SU-DHL-6 (cell line): Measurements from ENCODE around the gene B4GALT3.
A peak's percentile ranks its signal among the peaks of the same experiment; 100 is the strongest.

ENCODE experiments used
- H2AFZ ChIP-seq: fragments of 200-600 bp; sonication (generic); 2 replicates; pipeline ENCODE4 v1.6.1; 2014; ENCODE audit warnings: low read depth, mild to moderate bottlenecking, moderate library complexity, mixed read lengths, antibody characterized with exemption, low read length; ENCODE audit not compliant: severe bottlenecking
- H3F3A ChIP-seq: fragments of 200-600 bp; shearing (Covaris generic); 2 replicates; pipeline ENCODE4 v1.6.0; 2016; ENCODE audit warnings: antibody characterized with exemption, mild to moderate bottlenecking; ENCODE audit not compliant: insufficient read depth
- H3K27ac ChIP-seq: fragments of 200-600 bp; sonication (generic); 2 replicates; pipeline ENCODE4 v1.5.1; 2016; ENCODE audit warnings: low read depth, mild to moderate bottlenecking, low read length, moderate library complexity, mixed read lengths
- H3K27me3 ChIP-seq: fragments of 200-600 bp; sonication (generic), shearing (Covaris generic); 2 replicates; pipeline ENCODE4 v1.6.0; 2014; ENCODE audit warnings: mild to moderate bottlenecking, low read length
- H3K36me3 ChIP-seq: fragments of 200-600 bp; sonication (generic); 2 replicates; pipeline ENCODE4 v1.6.1; 2014; ENCODE audit warnings: mild to moderate bottlenecking, low read length, mixed read lengths
- H3K4me2 ChIP-seq: fragments of 300-600, 200-600 bp; shearing (Covaris generic), sonication (generic); 2 replicates; pipeline ENCODE4 v1.6.0; 2014; ENCODE audit warnings: low read length, low read depth, mild to moderate bottlenecking; ENCODE audit not compliant: poor library complexity, severe bottlenecking
- H3K4me3 ChIP-seq: fragments of 200-600 bp; sonication (generic); 2 replicates; pipeline ENCODE4 v1.5.1; 2014; ENCODE audit warnings: antibody characterized with exemption, low read length, mild to moderate bottlenecking, mixed read lengths; ENCODE audit not compliant: insufficient read depth, poor library complexity, severe bottlenecking
- H3K79me2 ChIP-seq: fragments of 200-600 bp; sonication (generic); 2 replicates; pipeline ENCODE4 v1.6.1; 2014; ENCODE audit warnings: mild to moderate bottlenecking, low read length, moderate library complexity; ENCODE audit not compliant: insufficient read depth
- H3K9ac ChIP-seq: fragments of 200-600 bp; sonication (generic); 2 replicates; pipeline ENCODE4 v1.7.0; 2014; ENCODE audit warnings: mild to moderate bottlenecking, low read length
- H3K9me2 ChIP-seq: fragments of 200-600 bp; sonication (generic); replicated peaks from 2 replicates; pipeline ENCODE4 v1.6.1; 2014; ENCODE audit warnings: low read length; ENCODE audit not compliant: insufficient read depth
- H3K9me3 ChIP-seq: fragments of 200-600 bp; sonication (generic); 2 replicates; pipeline ENCODE4 v1.6.1; 2014; ENCODE audit warnings: low read length, mixed read lengths; ENCODE audit not compliant: insufficient read depth
- H4K20me1 ChIP-seq: fragments of 200-600 bp; sonication (generic); 2 replicates; pipeline ENCODE4 v1.6.1; 2014; ENCODE audit warnings: low read depth, mild to moderate bottlenecking, antibody characterized with exemption, low read length, moderate library complexity, mixed read lengths
- CTCF ChIP-seq: fragments of 200-600 bp; sonication (generic); IDR thresholded peaks from one replicate; pipeline ENCODE4 v1.5.1; 2017; ENCODE audit warnings: antibody characterized with exemption, mild to moderate bottlenecking, low read length, moderate library complexity; ENCODE audit not compliant: insufficient read depth, poor library complexity, severe bottlenecking
- EZH2phosphoT487 ChIP-seq: fragments of 200-600 bp; sonication (generic), shearing (Covaris generic); conservative IDR thresholded peaks from 2 replicates; pipeline ENCODE4 v1.6.1; 2018; ENCODE audit warnings: mild to moderate bottlenecking, antibody characterized with exemption, low read length, moderate library complexity, mixed read lengths

Gene B4GALT3

GRCh38 chr1:161137881-161138280 lies 39.4 kb downstream of the B4GALT3 start:
- no peak overlapping the region for H2AFZ ChIP-seq
- peaks cover 10% of the 10 kb centered on the region for H3K79me2 ChIP-seq
- H4K20me1 ChIP-seq, result no peaks in the 10 kb centered on the region
- H3K36me3 ChIP-seq, result no peaks in the 10 kb centered on the region
- H3K9me3 ChIP-seq, result no peaks in the 10 kb centered on the region
- TF ChIP-seq CTCF (no peak), EZH2phosphoT487 (no peak)
- H3K9ac ChIP-seq, result no peak overlapping the region
- peaks cover 12% of the 10 kb centered on the region for H3F3A ChIP-seq
- H3K9me2 ChIP-seq, result no peaks in the 10 kb centered on the region
- H3K4me3 ChIP-seq, result no peak overlapping the region
- H3K27me3 ChIP-seq, result no peaks in the 10 kb centered on the region
- H3K4me2 ChIP-seq, result no peak overlapping the region
- no peak overlapping the region for H3K27ac ChIP-seq

GRCh38 chr1:161133220-161133740 lies 44.0 kb downstream of the B4GALT3 start:
- Histone ChIP-seq H3K9ac (peak overlapping the region; percentile 83), H3K36me3 (no peaks in the 10 kb centered on the region), H3K79me2 (peaks cover 19% of the 10 kb centered on the region), H3K4me3 (peak overlapping the region; percentile 92), H3K27me3 (no peaks in the 10 kb centered on the region), H4K20me1 (no peaks in the 10 kb centered on the region), H3K9me2 (no peaks in the 10 kb centered on the region), H3K9me3 (no peaks in the 10 kb centered on the region), H3K27ac (peak overlapping the region; percentile 64), H3K4me2 (peak overlapping the region; percentile 92), H2AFZ (peak overlapping the region; percentile 90), H3F3A (peaks cover 25% of the 10 kb centered on the region)
- TF ChIP-seq EZH2phosphoT487 (no peak), CTCF (no peak)

- Histone ChIP-seq H3K4me3 (peak within 1 kb of the TSS; percentile 92), H2AFZ (peak within 1 kb of the TSS; percentile 90), H4K20me1 (no peaks in the 10 kb centered on the region), H3K36me3 (no peaks in the 10 kb centered on the region; the same call in 1 of the 2 replicates), H3K79me2 (peaks cover 19% of the 10 kb centered on the region), H3K9me3 (no peaks in the 10 kb centered on the region), H3K9ac (peak within 1 kb of the TSS; percentile 83), H3K27me3 (no peaks in the 10 kb centered on the region), H3K9me2 (no peaks in the 10 kb centered on the region), H3F3A (peaks cover 20% of the 10 kb centered on the region), H3K27ac (peak within 1 kb of the TSS; percentile 64), H3K4me2 (peak within 1 kb of the TSS; percentile 92)
- TF ChIP-seq EZH2phosphoT487, result no peak
- TF ChIP-seq CTCF, result no peak
Measured at GRCh38 chr1:161132410-161133219, 44.7 kb downstream of the B4GALT3 start, which contains the start of gene DEDD. Gene DEDD, minus strand, starts transcription at chr1:161132667. Its CDS starts 8,205 bp downstream, at chr1:161124462.
